Measurements from ENCODE around the gene ZC3H7B.

The ZC3H7B gene

DNA sequence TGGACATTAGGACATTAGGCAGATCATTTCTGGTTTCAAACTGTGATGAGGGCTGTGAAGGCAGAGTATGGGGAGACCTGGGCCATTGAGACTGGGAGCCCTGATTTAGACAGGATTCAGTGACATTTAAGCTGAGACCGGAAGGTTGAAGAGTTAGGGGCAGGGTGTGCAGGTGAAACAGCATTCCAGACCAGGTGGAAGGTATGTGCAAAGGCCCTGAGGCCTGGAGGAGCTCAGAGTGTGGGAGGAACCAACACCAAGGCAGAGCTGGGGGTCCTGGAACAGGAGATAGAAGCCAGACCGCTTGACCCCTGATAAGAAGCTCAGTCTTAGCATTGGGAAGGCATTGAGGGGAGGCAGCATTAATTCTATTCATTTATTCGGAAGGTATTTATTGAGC is 32.5 kb downstream of the ZC3H7B start:
- no peak for DNase-seq

DNA sequence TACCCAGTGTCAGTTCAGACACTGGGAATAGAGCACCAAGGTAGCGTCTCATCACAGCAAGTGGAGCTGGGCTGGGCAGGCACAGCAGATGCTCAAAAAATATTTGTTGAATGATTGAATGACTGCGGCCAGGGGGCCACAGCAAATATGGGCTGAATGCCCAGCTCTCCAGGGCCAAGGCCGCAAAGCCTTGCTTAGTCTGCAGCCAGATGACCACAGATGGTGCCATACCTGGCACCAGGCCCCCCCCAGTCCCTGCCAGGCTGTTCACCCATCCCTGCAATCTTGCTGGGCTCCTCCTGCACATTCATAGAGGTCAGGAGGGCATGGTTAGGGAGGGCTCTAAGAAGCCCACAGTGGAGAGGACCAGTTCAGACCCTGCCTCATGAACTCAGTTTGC is 32.9 kb downstream of the ZC3H7B start:
- no peak for DNase-seq

DNA sequence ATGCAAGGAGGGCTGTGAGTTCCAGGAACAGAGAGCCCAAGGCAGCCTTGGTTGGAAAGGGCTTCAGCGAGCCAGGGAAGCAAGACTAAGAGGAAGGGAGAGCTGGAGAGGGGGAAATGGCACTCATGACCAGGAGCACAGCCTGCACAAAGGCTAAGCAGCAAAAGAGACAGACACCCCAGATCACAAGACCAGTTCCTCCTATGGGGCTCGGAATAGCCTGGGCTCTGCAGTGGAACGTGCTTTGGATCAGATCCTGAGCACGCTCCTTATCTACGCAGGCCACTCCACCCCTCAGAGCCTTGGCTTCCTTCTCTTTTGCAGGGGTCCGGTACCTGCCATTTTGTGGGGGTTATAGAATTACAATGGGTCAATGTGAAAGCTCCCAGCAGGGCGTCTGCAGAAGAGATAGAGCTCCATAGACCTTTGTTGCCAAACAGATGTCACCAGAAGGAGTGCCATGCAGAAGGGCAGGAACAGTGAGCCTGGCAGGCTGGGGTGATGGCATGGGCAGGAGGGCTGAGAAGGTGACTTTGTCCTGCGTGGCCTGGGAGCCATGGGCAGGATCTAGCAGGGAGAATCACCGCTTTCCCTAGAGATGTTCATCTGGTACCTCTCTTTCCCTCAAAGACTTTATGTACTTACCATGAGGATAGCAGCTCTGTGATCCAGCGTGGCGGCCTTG is 33.8 kb downstream of the ZC3H7B start:
- DNase-seq = no peak

DNA sequence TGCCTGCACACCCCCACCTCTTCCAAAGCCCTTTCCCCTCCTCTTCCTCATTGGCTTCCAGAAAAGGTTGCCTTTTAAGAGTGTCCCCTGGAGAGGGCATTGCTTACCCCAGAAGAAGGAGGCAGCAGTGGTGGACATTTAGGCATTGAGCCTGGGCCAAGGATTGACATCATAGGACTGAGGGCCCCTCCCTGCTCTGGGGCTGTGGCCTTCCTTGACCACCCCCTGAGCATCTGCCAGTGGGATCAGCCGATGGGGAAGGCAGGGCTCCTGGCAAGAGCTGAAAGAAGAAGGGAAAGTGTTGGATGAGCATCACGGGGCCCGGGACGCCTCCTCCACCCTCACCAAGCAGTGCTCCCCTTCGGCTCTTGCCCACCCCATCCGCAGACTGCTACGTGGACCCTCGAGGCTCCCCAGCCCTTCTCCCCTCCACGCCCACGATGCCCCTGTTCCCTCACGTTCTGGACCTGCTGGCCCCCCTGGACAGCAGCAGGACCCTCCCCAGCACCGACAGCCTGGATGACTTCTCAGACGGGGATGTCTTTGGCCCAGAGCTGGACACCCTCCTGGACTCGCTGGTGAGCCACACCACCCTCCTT is 37.4 kb downstream of the ZC3H7B start:
- DNase-seq = no peak

DNA sequence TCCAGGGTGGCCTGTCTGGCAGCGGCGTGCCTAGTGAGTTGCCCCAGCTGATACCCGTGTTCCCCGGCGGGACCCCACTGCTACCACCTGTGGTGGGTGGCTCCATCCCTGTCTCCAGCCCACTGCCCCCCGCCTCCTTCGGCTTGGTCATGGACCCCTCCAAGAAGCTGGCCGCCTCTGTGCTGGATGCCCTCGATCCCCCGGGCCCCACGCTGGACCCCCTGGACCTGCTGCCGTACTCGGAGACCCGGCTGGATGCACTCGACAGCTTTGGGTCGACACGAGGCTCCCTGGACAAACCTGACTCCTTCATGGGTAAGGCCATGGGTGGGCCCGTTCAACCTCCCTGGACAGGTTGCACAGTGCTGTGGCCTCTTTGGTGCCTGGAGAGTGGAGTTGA is 38.5 kb downstream of the ZC3H7B start:
- DNase-seq = no peak

DNA sequence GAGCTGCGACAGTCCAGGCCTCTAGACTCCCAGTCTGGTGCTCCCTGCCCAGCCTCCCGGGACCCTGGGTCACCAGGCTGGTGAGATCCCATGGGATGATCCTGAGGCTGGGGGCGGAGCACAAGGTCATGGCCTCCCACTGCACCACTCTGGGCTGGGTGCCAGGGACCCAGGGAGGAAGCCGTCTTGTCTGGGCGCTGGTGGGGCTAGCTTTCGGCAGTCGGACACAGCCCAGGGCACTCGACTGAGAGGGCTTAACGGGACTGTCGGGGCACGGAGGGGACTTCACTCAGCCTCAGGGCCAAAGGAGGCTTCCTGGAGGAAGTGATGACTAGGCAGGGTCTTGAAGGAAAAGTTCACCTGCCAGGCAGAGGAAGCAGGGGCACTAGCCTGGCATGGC is 39.0 kb downstream of the ZC3H7B start:
- DNase-seq = no peak

DNA sequence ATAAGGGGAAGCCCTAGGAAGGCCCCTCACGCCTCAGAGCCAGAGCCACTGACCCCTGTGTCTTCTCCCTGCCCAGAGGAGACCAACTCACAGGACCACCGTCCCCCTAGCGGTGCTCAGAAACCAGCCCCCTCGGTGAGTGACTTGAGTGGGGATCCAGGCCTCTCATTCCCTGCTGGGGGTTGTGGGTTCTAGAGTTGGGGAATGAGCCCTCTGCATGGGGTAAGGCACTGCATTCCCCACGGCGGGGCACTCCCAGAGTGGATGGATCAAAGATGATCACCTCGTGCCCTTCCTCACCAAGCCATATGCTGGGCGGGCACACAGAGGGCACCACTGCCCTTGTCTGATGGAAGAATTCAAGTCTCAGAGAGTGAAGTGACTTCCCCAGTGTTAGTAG is 39.7 kb downstream of the ZC3H7B start:
- DNase-seq = no peak

DNA sequence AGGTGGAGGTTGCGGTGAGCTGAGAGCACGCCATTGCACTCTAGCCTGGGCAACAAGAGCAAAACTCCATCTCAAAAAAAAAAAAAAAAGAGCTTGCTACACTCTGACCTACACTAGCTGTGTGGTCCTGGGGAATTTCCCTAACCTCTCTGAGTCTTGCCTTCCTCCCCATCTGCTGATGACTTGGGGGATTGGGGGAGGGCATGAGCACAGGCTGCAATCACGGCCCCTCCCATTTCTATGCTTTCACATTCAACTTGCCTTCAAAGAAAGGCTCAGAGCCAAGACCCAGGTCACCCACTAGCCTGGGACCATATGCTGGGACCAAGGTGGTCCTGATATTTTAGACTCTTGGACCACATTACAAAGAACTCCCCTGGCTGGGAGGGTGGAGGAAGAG is 40.7 kb downstream of the ZC3H7B start:
- no peak for DNase-seq

DNA sequence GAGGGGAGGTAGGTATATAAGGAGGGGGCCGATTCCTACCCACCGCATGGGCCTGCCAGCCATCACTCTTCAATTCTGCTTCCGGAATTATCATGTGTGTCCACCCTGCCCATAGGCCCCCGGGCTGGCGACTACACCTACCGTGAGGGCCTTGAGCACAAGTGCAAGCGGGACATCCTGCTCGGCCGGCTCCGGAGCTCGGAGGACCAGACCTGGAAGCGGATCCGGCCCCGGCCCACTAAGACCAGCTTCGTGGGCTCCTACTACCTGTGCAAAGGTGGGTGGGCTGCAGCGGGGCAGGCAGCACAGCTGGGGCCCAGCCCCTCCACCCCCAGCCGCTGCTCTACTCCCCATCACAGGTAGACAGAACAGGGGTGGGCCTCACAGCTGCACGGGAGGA is 42.0 kb downstream of the ZC3H7B start:
- no peak for DNase-seq

DNA sequence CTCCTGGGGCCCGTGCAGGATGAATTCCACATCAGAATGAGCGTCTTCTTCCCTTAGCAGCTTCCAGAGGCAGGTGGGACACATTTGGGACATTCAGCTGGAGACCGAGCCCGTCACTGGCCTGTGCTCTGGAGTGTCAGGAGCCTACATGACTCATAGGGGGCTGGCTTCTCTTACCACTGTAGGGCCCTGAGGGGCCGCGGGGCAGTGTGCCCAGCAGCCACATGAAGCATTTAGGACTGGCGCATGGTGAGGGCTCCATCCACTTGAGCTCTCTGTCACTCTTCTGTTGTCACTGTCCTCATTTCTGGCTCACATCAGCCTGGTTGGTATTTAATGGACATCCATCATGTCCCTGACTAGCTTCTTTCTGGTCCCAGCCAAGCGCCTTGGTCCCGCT is 42.4 kb downstream of the ZC3H7B start:
- DNase-seq = no peak

DNA sequence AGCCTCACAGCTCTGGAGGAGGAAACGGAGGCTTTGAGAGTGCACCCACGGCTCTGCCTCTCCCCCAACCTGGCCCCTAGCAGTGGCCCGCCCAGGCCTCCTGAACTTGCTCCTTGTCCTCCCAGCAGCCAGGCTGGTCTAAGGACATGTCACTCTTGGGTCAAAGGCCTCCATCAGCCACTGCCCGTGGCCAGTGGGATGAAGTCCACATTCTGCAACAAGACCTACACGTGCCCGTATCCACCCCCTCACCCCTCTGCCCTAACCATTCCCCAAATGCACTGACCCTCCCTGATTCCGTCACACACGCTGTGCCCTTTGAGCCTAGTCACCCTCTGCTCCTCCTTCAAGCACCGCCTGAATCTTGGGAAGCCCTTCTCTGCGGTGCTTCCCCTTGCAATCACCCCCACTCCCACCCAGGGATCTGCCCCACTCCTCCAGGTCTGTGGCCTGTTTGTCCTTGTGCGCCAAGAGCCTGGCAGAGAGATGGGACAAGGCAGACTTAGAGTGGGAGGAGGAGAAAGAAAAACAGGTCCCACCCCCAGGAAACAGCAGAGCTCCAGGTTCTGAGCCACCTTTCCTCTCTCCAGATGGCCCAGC is 43.0 kb downstream of the ZC3H7B start:
- DNase-seq = no peak

DNA sequence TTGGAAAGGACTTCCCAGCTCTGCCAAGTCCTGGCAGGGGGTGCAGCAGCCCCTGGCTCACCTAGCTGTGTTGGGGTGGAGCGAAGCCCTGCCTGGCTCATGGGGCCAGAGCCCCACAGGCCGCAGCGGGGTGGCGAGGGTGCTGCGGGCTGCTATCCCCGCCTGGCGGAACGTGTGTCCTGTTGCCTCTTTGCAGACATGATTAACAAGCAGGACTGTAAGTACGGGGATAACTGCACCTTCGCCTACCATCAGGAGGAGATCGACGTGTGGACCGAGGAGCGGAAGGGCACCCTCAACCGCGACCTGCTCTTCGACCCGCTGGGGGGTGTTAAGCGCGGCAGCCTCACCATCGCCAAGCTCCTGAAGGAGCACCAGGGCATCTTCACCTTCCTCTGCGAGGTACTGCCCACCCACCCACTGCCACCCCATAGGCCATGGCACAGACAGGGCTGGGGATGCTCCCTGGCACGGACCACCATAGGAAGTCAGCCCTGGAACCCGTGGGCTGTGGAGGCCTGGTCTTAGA is 44.5 kb downstream of the ZC3H7B start:
- DNase-seq = no peak

DNA sequence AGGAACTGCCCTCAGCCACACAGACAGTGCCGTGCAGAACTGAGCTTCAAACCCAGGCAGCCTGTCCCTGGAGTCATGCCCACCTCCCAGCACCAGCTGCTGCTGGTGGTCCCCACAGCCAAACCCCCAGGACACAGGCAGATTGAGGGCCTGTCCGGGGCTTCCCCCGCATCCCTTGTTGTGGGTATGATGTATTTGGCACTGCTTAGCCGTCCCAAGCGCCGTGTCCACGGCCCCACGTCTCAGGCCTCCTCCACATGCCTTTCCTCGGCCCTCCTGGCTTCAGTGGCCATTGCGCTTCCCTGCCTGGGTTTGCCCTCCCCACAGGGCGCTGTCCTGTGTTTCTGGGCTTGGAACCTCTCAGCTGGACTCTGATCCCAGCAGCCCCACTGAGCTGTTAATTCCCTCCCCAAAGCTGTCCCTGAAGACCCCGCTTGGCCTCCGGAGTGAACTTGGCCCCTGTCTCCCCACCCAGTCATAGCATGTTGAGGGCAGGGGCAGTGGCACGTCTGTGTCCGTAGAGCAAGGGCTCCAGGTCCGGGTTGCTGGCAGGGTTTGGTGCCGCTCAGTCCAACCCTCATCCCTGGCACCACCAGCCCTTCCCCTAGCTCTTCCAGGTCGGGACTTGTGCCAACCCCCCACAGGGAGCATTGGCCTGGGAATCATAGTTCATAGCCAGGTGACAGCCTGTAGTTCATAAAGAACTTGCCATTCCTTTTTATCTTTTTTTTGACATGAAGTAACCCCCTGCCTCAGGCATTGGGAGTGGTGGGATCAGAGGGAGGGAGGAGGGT is 45.9 kb downstream of the ZC3H7B start:
- DNase-seq = no peak

DNA sequence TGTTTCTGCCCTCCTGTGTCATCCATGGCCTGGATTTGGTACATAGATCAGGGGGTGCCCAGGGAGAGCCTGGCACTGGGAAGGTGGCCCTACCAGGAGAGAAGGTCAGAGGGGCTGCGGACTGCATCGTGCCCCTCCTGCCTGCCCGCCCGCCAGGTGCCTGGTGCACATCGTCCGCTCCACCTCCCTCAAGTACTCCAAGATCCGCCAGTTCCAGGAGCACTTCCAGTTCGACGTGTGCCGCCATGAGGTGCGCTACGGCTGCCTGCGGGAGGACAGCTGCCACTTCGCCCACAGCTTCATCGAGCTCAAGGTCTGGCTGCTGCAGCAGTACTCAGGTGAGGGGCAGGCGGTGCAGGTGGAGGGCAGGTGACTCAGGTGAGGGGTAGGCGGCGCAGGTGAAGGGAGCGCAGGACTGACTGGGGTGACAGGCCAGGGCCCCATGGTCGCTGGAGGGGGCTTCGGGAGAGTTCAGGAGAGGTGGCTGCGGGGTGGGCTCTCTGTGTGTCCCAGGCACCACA is 47.7 kb downstream of the ZC3H7B start:
- DNase-seq = no peak

DNA sequence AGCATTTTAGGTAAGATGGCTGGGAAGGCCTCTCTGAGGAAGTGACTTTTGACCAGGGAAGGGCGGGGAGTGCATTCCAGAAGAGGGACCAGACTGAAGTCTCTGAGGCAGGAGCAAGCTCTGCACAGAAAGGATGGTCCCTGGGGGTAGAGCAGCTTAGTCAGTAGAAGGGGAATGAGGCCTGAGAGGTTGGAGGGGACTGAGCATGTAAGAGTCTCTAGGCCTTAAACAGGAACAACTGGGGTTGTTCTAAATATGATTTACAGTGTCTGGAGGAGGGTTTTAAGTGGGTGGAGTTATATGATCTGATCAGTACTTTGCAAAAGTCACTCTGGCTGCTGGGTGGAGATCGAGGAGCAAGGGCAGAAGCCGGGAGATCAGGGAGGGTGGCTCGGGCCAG is 48.8 kb downstream of the ZC3H7B start:
- no peak for DNase-seq

DNA sequence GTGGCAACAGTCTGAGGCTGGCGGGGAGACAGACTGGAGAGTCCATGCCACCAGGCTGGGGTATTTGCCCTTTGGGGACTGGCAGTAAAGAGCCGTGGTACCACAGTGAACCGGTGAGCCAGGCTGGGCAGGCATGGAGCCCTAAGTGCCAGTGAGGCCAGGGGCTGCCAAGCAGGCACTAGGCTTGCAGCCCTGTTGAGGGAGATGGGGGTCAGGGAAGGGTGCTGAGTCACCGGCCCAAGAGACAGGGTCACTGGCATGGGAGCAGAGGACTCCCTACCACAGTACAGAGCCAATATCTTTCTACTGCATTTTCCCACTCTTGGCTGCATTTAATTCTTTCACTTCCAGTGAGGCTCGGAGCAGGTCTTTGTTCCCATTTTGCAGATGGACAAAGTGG is 49.7 kb downstream of the ZC3H7B start:
- no peak for DNase-seq

DNA sequence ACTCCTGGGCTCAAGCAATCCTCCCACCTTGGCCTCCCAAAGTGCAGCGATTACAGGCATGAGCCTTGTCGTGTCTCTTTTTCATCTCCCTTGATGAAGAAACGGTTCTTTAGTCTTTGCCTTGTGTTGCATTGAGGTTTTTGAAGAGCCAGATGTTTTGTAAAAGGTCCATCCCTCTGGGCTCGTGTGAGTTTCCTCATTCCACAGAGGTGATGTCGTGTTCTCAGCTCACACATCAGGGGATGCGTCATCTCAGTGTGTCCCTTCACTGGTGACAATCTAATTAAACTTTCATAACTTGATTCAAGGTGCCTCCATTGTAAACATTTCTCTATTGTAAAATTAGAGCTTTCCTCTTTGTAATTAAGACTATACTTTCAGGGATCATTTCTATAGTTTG is 50.7 kb downstream of the ZC3H7B start:
- no peak for DNase-seq

DNA sequence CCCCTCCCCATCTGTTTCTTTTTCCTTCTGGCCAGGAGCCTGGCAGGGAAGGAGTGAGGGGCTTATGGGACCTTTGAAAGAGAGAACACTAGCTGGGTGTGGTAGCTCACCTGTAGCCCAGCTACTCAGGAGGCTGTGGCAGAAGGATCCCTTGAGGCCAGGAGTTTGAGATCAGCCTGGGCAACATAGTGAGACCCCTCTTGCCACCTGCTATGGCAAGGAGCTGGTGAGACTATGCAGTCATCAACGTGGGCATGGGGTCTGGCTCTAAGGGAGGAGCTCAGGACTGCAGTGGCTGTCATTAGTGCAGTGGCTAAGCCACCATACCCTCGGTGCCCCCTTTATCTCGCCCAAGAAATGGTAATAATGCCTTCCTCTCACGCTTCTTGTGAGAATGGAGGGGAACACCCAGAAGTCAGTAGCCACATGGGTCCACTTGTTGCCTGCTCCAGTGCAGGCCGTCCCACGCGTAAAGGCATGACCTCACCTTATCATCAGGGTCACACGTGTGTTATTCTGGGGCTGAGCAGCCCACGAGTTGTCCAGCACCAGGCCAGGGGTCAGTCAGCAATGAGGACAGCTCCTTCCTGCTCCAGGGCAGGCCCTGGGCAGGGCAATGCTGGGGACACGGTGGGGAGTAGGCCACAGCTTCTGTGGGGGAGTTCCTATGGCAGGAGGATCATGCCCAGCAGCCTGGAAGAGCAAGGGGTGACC is 52.7 kb downstream of the ZC3H7B start:
- DNase-seq = no peak

DNA sequence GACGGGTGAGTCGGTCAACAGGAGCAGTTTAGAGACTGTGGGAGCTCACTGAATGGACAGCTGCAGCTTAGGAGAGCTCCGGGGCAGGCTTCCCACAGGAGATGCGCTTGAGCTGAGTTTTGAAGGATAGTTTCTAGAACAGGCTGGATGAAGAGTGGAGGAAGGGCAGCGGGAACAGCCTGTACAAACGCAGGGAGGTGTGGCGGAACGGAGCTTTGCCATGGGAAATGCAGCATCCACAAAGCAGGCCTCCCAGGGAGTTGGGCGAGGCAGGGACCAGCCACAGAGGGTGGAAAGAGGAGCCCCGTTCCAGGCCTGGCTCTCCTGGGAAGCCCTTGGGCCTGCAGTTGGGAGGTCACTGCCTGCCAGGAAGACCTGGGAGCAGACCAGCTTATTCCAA is 53.7 kb downstream of the ZC3H7B start:
- no peak for DNase-seq

DNA sequence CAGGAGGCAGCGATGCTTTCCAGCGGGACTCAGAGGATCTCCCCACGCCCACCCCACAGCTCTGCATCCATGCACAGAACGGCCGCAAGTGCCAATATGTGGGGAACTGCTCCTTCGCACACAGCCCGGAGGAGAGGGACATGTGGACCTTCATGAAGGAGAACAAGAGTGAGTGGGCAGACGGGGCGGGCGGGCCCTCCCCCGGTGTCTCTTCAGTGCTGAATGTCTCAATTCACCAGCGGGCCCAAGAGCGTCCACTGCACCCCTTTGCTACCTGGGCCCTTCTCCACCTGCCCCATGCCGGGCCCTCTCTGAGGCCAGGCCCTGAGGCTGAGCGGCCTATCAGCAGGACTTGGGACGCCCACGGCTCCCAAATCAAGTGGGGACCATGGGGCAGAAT is 54.6 kb downstream of the ZC3H7B start:
- no peak for DNase-seq

DNA sequence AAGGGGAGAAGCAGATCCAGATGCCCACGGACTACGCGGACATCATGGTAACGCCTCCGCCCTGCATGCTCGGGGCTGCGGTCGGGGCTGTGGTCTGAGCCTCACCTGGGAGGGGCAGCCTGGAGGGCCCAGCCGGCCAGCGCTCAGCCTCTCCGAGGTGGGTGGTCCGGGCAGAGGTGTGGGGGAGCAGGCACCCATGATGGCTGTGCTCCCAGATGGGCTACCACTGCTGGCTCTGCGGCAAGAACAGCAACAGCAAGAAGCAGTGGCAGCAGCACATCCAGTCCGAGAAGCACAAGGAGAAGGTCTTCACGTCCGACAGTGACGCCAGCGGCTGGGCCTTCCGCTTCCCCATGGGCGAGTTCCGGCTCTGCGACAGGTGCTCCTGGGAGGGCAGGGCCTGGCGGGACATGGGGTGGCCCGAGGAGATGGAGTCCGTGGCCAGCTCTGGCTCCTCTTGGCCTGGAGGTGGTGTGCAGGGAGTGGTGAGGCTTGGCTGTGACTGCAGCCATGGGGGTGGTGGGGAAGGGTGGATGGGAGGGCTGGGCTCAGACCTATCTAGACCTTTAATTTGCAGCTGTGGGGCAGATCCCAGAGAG is 55.2 kb downstream of the ZC3H7B start:
- no peak for DNase-seq

DNA sequence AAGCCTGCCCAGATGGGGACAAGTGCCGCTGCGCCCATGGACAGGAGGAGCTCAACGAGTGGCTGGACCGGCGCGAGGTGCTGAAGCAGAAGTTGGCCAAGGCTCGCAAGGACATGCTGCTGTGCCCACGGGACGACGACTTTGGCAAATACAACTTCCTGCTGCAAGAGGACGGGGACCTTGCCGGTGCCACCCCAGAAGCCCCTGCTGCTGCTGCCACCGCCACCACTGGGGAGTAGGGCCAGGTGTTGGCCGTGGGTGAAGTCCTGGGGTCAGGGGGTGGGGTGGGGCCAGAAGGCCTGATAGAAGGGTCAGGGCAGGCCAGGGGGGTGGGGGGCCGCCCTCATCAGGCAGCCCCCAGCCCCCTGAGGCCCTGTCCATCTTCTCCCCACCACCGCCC is 55.9 kb downstream of the ZC3H7B start:
- no peak for DNase-seq

Measured in midbrain (tissue), 1 donor.